Measurements from ENCODE around the gene PTPRE. TPM values are rescaled to one million over a fixed set of nuclear protein-coding genes. Genes with fewer than 3 reads are reported as not detected.

The PTPRE gene
- total RNA-seq, 2 experiments from 2014 or later = 33.3 to 38.3 TPM

DNA sequence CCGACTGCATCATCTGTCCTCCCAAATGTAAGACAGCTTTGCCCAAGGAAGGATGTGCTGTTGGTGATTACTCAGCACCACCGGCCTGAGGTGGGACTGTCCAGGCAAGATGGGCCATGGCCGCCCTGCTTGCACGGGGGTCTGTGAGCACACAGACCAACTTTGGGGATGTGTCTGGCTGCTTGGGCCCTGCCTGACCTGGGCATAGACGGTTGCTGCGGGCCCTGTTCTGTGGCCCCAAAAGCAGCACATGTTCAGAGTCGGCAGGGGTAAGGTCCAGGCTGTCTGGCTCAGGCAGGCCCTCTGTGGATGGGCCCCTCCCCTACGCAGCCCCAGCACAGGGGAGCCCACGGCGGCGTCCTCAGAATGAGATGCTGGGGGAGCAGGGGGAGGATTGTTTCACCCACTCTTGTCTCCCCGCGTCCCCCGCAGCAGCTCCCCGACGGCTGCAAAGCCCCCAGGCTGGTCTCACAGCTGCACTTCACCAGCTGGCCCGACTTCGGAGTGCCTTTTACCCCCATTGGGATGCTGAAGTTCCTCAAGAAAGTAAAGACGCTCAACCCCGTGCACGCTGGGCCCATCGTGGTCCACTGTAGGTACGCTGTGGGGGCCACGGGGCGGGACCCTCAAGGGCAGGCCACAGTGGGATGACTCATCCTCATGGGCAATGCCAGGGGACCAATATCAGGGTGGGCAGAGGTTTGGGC is 160.9 kb downstream of the PTPRE start:
- ChIA-PET CTCF (interaction anchor here (2.5 to 3.6 kb wide), 2 partner anchors 20 to 33 kb away, joined by 22 to 71 read pairs; no protein-coding TSS in a partner anchor), POLR2A (no interaction called here)

DNA sequence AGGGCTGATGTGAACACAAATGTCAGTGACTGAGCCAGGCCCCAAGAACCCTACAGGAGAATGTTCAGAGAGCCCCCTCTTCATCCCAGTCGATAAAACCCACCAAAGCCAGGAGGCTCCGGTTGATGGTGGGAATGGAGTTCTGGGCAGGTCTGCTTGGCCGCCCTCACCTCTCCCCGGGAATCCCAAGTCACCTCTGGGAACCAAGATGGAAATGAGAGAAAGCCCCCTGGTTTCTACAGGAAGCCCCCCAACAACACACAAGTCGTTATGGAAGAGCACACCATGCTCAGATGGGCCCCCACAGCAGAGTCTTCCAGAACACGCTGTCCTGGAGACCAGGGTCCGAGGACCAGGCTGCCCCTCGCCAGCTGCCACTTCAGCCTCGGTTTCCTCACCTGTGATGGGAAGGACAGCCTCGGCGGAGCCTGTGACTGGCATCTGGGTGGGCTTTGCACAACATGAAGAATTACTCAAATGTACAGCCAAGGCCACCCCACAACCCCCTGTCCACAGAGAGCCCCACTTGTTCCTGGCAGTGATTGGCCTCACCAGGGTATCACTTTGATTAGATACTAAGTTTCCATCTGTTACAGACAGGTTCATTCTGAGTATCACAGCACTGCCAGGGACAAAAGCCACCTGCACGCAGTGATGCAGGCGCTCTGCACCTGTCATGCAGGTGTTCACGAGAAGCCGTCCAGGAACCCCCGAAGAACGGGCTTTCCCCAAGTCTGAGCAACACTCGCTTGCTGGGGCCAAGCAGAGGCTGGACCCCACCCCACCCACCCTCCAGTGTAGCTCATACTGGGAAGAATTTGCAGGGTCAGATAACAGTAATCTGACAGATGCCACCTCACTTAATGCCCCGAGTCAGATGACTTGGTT is 161.7 kb downstream of the PTPRE start:
- ChIA-PET POLR2A (interaction anchor here (1.4 kb wide), 1 partner anchor 21 kb away, joined by 6 read pairs; no protein-coding TSS in a partner anchor), CTCF (interaction anchor here (0.7 to 3.6 kb wide), 27 partner anchors 8 to 162 kb away, joined by 3 to 71 read pairs (median 5); partner anchors contain the start of gene PTPRE)

DNA sequence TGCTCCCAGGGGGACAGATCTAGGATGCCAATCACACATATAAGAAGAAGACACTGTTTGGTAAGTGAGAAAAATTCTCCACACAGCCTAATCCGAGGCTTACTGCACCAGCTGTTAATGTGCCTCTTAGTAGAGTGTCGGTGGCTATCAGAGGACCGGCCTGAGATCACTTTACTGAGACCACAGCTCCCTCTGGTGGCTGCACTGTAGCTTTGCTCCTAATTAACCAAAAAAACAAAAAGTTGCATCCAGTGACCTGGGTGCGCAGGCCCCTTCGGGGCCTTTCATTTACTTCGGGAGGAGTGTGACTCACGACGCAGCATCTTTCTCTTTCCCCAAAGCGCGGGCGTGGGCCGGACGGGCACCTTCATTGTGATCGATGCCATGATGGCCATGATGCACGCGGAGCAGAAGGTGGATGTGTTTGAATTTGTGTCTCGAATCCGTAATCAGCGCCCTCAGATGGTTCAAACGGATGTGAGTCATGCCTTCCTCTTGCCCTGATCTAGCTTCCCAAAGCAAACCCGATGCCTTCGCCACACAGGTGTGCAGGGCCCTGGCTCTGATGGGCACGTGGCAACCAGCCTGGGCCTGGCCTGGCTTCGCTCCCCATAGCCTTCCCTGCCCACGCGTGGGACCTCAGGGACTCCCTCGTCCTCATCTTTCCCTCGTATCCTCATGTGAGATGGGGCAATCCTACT is 162.6 kb downstream of the PTPRE start:
- ChIA-PET CTCF (interaction anchor here (0.7 to 3.6 kb wide), 27 partner anchors 9 to 163 kb away, joined by 3 to 71 read pairs (median 5); partner anchors contain the start of gene PTPRE), POLR2A (interaction anchor here (1.4 kb wide), 1 partner anchor 22 kb away, joined by 6 read pairs; no protein-coding TSS in a partner anchor)

DNA sequence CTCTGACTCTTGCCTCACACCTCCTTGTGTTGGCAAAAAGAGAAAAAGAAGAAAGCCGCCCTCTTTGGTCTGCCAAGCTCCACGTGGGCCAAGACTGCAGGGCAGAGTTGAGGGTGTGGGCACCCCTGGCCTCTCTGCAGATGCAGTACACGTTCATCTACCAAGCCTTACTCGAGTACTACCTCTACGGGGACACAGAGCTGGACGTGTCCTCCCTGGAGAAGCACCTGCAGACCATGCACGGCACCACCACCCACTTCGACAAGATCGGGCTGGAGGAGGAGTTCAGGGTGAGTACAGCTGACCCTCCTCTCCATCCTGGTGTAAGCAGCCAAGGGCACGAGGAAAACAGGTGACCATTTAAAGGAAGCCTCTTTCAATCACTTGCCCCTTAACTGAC is 163.3 kb downstream of the PTPRE start:
- CTCF ChIA-PET = interaction anchor here (1.1 to 3.6 kb wide), 11 partner anchors 22 to 164 kb away, joined by 3 to 71 read pairs (median 10); partner anchors contain the start of gene PTPRE
- POLR2A ChIA-PET = no interaction called here

DNA sequence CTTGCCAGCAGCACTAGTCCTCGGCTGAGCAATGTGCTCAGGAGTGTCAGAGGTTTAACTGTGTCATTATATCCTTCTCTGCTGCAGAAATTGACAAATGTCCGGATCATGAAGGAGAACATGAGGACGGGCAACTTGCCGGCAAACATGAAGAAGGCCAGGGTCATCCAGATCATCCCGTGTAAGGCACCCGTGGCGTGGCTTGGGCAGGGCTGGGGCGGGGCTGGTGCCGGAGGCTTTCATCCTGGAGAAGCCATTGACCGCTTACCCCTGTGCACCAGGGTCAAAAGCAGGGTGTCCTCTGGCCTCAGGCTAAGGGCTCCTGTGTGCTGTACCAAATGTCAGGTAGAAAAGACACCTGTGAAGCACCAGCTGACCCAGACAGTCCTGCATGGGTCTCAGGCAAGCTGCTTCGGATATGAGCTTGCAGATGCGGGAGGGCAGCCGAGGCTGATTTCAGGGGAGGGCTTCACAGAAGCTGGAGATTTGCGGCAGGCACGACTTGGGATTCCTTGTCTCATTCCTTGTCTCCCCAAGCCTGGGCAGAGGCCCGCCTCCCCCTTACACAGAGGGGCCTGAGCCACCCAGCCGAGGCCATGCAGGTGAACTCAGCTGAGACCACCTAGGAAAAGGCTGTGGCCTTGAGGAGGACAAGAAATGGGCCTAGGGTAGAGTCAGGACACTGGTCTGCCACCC is 164.0 kb downstream of the PTPRE start:
- ChIA-PET POLR2A (no interaction called here), CTCF (interaction anchor here (0.9 to 3.6 kb wide), 11 partner anchors 23 to 165 kb away, joined by 3 to 71 read pairs (median 10); partner anchors contain the start of gene PTPRE)

DNA sequence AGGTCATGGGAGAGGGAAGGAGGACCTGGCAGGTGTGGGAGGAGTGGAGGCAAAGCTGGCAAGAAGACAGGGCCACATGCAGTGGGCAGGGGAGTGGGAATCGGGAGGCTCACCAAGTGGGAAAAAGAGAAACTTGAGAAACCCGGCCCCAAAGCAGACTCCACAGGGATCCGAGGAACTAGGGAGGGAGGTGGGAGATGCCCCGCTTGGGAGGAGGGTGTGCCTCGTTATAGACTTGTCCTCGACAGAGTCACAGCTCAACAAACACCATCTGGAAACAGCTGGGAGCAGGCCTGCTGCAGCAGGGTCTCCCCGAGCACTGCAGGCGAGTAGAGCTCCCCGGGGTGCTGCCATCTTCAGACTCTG is 164.5 kb downstream of the PTPRE start:
- ChIA-PET CTCF (interaction anchor here (0.9 to 1.9 kb wide), 4 partner anchors 36 to 107 kb away, joined by 3 to 6 read pairs (median 4); no protein-coding TSS in a partner anchor), POLR2A (no interaction called here)

DNA sequence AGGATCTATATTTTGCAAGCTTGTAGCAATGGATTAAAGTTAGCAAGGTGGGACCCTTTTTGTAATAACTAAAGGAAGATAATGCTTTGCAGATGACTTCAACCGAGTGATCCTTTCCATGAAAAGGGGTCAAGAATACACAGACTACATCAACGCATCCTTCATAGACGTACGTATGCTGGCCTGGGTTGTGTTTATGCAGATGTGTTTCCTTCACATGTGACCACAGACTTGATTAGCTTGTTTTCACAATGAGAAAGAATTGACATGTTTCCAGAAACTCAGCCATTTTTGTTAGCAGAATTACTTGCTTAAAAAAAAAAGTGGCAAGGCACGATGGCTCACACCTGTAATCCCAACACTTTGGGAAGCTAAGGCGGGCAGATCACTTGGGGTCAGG is 165.1 kb downstream of the PTPRE start:
- CTCF ChIA-PET = interaction anchor here (1.5 to 1.9 kb wide), 3 partner anchors 37 to 106 kb away, joined by 4 to 6 read pairs (median 5); no protein-coding TSS in a partner anchor
- POLR2A ChIA-PET = no interaction called here

DNA sequence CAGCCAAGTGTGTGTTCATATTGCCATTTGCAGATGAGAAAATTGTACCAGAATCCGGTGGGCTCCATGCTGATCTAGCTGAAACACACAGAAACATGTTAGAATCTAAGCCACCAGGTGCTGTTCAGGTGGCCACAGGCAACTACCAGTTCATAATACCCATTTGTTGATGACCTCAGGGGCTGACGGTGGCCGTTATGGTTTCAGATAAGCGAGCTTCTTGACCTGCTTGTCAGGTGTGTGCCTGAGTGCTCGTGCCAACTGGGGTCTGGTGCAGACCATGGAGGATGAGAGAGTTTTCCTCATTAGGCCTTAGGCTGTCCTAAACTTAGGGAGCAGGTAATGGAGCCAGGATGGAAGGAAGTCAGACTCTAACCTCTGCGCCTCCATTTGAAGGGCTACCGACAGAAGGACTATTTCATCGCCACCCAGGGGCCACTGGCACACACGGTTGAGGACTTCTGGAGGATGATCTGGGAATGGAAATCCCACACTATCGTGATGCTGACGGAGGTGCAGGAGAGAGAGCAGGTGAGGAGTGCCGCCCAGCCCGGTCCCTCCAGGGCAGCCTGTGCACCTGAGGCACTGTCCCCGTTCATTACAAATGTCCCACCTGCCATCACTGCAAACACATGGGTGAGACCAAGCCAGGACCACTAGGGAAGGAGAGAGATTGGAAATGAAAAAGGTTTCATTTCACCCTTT is 166.2 kb downstream of the PTPRE start:
- ChIA-PET CTCF (interaction anchor here (1.7 to 2.9 kb wide), 2 partner anchors 11 to 38 kb away, joined by 3 to 12 read pairs; no protein-coding TSS in a partner anchor), POLR2A (no interaction called here)

DNA sequence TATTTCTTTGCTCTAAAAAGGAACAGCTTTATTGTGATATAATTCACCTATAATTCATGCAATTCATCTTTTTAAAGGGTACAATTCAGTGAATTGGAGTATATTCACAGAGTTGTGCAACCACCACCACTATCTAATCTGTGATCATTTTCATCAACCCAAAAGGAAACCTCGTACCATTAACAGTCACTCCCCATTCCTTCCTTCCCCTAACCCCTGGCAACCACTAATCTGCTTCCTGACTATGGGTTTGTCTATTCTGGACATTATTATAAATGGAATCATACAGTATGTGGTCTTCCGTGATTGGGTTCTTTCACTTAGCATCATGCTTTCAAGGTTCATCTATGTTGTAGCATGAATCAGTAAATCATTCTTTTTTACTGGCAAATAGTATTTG is 167.0 kb downstream of the PTPRE start:
- CTCF ChIA-PET = interaction anchor here (1.7 to 2.9 kb wide), 2 partner anchors 10 to 39 kb away, joined by 3 to 12 read pairs; no protein-coding TSS in a partner anchor
- POLR2A ChIA-PET = no interaction called here

DNA sequence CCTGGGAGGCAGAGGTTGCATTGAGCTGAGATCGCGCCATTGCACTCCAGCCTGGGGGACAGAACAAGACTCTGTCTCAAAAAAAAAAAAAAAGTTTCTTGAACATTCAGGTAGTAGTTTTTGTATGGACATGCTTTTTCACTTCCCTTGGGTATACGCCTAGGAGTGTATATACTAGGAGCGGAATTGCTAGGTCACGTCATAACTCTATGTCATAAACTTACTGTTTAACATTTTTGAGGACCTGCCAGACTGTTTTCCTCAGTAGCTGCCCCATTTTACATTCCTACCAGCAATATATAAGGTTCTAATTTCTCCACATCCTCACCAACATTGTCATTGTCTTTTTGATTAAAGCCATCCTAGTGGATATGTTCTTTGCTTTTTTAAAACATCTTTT is 167.7 kb downstream of the PTPRE start:
- ChIA-PET CTCF (interaction anchor here (1.7 to 2.9 kb wide), 2 partner anchors 9 to 39 kb away, joined by 3 to 12 read pairs; no protein-coding TSS in a partner anchor), POLR2A (no interaction called here)

DNA sequence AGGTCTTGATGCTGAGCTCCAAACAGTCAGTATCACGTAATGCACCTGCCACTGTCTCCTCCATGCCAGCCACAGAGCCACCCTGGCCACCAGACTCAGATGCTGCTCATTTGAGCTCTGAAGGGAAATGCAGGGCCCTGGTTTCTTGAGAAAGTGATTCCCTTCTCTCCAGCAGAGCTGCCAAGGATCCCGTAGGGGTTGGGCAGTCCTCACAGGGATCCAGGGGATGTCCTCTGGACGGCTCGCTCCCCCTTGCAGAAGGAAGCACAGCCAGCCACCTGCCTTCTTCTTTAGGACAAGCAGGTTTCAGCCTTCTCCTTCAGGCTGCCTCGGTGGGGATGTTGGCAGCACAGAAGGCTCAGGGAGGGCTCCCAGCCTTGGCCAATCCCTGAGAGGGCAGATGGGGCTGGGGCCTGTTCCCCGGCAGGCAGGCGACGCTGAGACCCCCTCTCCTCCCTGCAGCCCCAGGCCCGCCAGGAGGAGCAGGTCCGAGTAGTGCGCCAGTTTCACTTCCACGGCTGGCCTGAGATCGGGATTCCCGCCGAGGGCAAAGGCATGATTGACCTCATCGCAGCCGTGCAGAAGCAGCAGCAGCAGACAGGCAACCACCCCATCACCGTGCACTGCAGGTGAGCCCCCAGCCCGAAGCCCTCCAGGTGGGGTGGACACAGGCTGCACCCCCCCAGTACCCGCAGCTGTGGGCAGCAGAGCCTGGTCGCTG is 170.4 kb downstream of the PTPRE start:
- ChIA-PET CTCF (interaction anchor here (1.2 to 1.4 kb wide), 2 partner anchors 66 to 172 kb away, joined by 3 to 5 read pairs; no protein-coding TSS in a partner anchor), POLR2A (no interaction called here)

DNA sequence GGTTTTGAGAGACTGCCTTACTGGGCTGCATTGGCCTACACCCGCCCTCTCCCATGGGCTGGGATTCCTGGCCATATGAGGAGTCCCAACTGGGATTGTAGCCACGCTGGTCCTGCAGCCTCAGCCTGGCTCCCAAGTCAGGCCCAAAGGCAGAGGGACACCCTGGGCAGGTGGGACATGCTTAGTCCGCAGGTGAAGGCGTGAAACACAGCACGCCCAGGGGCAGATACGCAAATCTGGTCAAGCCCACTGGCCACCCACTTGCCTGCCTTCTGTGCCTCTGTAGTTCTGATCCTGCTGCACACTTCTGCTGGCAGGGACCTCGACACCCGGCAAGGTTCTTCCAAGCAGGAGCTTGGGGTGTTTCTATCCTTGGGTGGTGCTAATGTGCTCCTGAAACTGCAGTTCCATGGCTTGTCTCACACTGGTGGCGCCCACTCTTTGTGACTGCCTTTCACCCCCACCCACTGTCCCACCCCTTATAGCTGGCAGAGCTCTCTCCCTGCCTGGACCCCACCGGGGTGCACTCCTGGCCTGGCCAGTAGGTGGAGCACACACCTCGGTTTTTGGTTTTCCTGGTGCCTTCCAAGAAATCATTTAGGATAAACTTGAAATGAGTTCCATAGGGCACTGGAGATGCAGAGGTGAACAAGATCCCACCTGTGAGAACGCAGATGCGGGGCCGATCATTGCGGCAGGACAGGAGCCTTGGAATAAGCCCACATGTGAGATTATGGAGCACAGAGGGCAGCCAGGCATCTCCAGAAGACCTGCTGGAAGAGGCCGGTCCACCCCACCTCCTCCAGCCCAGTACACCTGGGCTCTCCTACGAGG is 171.4 kb downstream of the PTPRE start:
- POLR2A ChIA-PET = interaction anchor here (0.5 kb wide), 1 partner anchor 55 kb away, joined by 4 read pairs; no protein-coding TSS in a partner anchor

DNA sequence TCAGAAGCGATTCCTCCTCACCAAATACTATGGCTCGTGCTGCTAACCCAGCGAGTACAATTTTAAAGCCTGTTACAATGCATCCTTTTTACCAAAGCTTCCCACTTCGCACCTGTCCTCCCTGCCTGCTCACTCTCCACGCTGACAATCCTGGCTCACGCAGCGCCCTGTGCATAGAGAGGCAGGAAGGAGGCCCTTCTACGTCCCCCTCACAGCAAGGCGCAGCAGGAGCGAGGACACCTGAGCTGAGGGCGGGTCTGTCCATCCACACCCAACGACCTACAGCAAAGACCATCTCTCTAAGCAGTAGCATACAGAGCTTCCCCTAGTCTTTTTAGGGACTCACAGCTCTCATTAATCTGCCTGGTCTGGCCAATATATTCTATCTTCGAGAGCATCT is 173.3 kb downstream of the PTPRE start:
- ChIA-PET POLR2A (no interaction called here), CTCF (interaction anchor here (1.1 to 2.6 kb wide), 2 partner anchors 33 to 70 kb away, joined by 3 to 11 read pairs; no protein-coding TSS in a partner anchor)

More for the DNA sequence above, 171.4 kb downstream of the PTPRE start:
- CTCF ChIA-PET = interaction anchor here (0.6 to 2.6 kb wide), 4 partner anchors 68 to 79 kb away, joined by 3 to 11 read pairs (median 4); no protein-coding TSS in a partner anchor

DNA sequence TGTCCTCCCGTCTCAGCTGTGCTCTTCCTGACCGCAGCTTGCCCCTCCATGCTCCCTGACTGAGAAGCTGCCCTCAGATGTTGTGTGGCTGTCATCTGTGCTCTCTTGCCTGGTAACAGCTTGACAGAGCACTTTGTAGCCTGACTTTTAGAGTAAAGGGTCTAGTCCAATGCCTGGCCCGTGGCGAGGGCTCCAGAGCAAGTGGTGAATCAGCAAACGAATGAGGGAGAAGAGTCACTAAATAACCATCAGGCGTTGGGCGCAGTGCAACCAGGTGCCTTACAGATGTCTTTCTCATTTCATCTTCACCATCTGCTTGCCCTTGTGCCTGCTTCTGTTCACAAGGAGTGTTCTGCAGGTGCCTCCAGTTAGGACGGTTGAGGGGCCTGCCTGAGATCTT is 173.7 kb downstream of the PTPRE start:
- POLR2A ChIA-PET = no interaction called here
- CTCF ChIA-PET = interaction anchor here (2.6 kb wide), 1 partner anchor 69 kb away, joined by 11 read pairs; no protein-coding TSS in a partner anchor

DNA sequence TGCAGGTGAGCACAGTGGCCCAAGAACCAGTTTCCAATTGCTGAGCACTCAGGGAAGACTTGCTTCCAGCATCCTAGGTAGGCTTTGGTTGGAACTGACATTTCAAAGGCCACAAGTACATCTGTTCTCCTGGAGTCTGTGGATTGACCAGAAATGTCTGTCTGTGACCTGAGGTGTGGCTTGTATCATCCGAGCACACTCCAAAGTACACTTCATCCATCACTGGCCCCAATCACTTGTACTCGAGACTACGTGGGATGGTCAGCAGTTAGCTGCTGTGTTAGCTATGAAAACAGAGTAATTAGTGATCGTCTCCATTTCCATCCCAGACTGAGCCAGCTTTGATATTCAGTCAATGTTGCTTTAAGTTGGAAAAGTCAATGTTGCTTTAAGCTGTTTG is 174.3 kb downstream of the PTPRE start:
- ChIA-PET POLR2A (interaction anchor here (0.6 kb wide), 1 partner anchor 34 kb away, joined by 3 read pairs; no protein-coding TSS in a partner anchor), CTCF (no interaction called here)

DNA sequence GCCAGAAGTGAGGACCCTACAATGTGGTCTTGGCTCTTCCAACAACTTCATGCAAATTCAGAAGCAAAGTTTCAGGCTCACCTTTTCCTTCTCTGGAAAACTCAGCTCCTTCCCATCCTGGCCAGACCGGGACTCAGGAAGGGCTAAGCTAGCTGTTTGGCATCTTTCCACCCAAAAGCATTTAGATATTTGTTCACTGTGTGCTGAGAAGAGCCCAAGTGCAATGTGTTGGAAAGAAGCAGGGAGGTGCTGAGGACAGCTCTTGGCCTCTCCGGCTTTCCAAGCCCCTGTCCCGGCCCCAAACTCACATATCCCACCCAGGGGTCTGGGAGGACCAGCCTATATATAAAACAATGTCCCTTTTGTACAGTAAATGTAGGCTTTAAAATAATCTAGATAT is 174.8 kb downstream of the PTPRE start:
- ChIA-PET POLR2A (interaction anchor here (0.6 kb wide), 1 partner anchor 35 kb away, joined by 3 read pairs; no protein-coding TSS in a partner anchor), CTCF (no interaction called here)

Measured in activated CD8-positive, alpha-beta memory T cell treated with anti-CD3 and anti-CD28 coated beads for 36 hours (primary cell).